ENCODE data around the gene TH.

- TF ChIP-seq CTCF (IDR thresholded peaks at IDR 0.05) (no peak), ATOH8 (CRISPR knock-in tag; IDR thresholded peaks at IDR 0.05; ENCODE audit: low read depth) (no peak), CHD2 (IDR thresholded peaks at IDR 0.05; ENCODE audit: low read length, partially characterized antibody) (no peak), NR3C1 (IDR thresholded peaks at IDR 0.05) (no peak)
These were observed 10.5 kb upstream of the TH start for GRCh38 chr11:2182075-2182474.

Data from A549 (cell line).